C4-2B (cell line): ENCODE results near the gene SLC29A2.

Experiments
- CTCF ChIP-seq: fragments of 450-650 bp; conservative IDR thresholded peaks from 2 replicates; pipeline ENCODE4 v1.5.1; 2017; ENCODE audit warnings: mild to moderate bottlenecking
- ZFX ChIP-seq: fragments of 450-650 bp; IDR thresholded peaks from 2 replicates; pipeline ENCODE4 v1.6.1; 2017

DNA sequence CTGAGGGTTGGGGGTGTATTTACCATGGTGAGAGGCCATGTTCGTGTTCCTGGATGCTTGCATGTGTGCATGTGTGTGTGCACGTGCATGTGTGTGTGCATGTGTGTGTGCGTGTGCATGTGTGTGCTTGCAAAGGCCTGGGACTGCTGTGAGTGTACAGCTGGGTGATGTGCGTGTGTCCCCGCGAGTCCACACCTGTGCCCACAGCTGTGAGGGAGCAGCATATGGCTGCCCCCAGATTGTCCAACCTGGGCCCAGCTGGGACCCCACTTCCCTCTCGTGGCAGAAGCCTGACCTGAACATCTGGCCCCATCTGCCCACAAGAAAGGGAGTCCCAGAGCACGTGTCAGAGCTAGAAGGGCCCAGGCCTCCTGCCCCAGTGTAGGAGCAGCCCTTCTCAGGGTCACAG, 46.3 kb downstream of the SLC29A2 start:
- TF ChIP-seq CTCF (no peak), ZFX (no peak)
